GM18517 (cell line): ENCODE data around the gene CDC42BPB.

Source experiments
- ATAC-seq: cut with Tn5 transposase; IDR thresholded peaks from one replicate; pipeline ENCODE4 v1.9.1; 2021; ENCODE audit warnings: mild to moderate bottlenecking, moderate library complexity; ENCODE audit not compliant: unreplicated experiment

Gene CDC42BPB

DNA sequence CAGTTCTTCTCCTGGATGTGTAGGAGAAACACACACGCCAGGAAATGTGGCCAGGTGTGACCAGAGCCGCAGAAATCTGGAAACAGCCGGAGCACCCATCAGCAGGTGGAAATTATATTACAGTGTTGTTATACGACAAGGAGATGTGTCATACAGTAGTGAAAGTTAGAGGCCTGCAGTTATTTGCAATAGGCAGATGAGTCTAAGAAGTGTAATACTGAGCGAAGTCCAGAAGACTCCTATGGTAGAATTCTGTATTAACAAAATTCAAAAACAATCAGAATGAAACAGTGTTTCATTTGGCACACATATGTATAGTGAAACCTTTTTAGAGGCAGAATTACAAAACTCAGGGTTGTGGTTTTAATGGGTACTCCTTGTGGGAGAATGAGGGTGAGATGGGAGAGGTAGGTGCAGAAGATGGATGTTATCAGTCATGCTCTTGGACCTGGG, 174.2 kb downstream of the CDC42BPB start:
- ATAC-seq: no peak
